Coronary artery (tissue), 2 donors: ENCODE measurements around the gene MYO1E.
A peak's percentile ranks its signal among the peaks of the same experiment; 100 is the strongest.

Experiments used
- DNase-seq: peaks from one replicate; pipeline ENCODE4 v3.0.0-alpha.2; 2017; ENCODE audit warnings: low spot score
- H3K27ac ChIP-seq, 2 donors: fragments of 200-600 bp; sonication (generic); one replicate each; pipeline ENCODE4 v1.5.1; 2016 to 2019
- H3K4me3 ChIP-seq: fragments of 200-600 bp; sonication (generic); 2 replicates; pipeline ENCODE4 v1.5.1; 2016; ENCODE audit warnings: mild to moderate bottlenecking, moderate library complexity
- CTCF ChIP-seq: fragments of 200-600 bp; sonication (generic); IDR thresholded peaks from one replicate; pipeline ENCODE4 v1.5.1; 2019; ENCODE audit warnings: antibody characterized with exemption

MYO1E gene

DNA sequence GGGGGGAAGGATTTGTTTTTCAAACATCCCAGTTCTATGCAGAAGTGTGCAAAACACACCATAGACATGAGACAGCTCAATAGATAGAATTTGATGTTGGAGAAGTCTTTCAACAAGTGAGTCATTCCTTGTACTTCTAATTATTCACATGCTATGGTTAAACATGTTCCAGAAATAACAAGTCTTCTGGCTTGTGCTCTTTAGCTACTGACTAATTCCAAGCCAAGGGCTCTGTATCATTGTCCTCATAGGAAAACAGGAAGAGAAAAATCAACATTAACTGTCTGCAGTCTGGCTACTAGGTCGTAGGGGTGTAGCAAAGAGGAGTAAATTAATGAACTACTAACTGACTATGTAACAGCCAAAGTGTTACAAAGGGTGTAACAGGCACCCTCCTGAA lies 140.2 kb downstream of the MYO1E start:
- DNase-seq, result no peak
- H3K4me3 ChIP-seq, result peak overlapping the region; percentile 29
- no peak for TF ChIP-seq CTCF
- peak overlapping the region; percentile 46 to 55 for H3K27ac ChIP-seq

DNA sequence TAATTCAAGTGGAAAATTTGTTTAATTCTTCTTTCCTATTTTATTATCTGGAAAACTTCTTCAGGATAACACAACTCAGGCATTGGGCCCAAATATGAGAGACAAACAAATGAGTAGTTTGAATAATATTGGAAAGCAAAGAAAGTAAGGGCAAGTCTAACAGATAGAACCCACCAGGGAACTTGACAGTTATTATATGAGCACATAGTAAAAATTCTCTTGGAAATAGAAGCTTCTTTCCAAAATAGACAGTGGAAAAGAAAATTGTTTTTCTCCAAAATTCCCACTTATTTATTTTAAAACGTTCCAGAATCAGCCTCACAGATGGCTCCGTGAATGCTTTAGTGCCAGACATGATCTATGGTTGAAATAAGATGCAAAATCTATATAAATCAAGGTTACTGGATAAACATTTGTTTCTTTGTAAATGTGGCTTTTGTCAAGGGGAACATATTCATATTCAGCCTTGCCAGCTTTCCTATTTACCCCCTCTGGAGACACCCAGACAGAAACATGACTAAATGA lies 142.1 kb downstream of the MYO1E start:
- Histone ChIP-seq H3K27ac (peak overlapping the region; percentile 16 to 55), H3K4me3 (no peak overlapping the region)
- TF ChIP-seq CTCF, result no peak
- DNase-seq, result no peak

- no peak for TF ChIP-seq CTCF
- Histone ChIP-seq H3K27ac (no peak overlapping the region), H3K4me3 (no peak overlapping the region)
- DNase-seq, result no peak
Measured at GRCh38 chr15:59229453-59229852, 143.2 kb downstream of the MYO1E start.

DNA sequence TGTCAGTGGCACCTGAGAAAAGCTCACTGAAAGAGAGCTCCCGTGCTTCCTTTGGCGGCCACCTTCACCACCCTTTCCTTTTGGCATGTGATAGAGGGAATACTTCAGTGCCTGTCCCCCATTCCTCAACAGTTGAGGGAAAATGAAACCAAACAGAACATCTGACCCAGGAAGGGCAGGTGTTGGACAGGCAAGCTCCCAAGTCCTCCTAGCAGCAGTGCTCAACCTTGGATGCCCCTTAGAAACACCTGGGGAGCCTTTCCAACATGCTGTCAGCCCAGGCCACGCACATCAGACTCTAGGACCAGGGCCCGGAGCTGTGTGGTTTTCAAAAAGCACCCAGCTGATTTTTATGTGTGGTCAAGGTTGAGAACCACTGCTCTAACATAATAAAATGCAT lies 143.7 kb downstream of the MYO1E start:
- H3K27ac ChIP-seq, result no peak overlapping the region
- H3K4me3 ChIP-seq, result no peak overlapping the region
- TF ChIP-seq CTCF, result no peak
- DNase-seq, result no peak

- no peak for DNase-seq
- no peak overlapping the region for H3K27ac ChIP-seq
- TF ChIP-seq CTCF, result no peak
- H3K4me3 ChIP-seq, result no peak overlapping the region
Measured at GRCh38 chr15:59227021-59227420, 145.7 kb downstream of the MYO1E start.

DNA sequence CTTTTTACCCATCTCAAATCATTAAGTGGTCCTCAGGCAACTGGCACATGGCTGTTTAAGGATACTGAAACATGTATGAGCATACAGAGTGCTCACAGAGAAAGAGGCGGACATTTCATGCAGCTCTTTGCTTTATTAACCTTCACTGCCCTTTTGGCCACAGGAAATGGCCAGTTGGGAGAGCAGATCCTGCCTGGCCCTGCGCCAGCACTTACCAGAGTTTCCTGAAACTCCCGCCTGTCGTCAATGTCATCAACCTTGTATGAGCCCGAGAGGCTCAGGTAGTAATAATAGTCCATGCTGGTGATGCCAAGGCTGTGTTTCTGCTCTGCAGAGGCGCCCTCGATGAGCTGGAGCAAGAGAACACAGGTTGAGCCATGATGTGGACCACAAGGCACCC lies 148.2 kb downstream of the MYO1E start:
- no peak for DNase-seq
- peak overlapping the region; percentile 59 to 71 for H3K27ac ChIP-seq

More for the DNA sequence above, 148.2 kb downstream of the MYO1E start:
- H3K4me3 ChIP-seq, result no peak overlapping the region
- no peak for TF ChIP-seq CTCF
